ENCODE results near the gene WTIP. TPM values are rescaled to one million over a fixed set of nuclear protein-coding genes. Genes with fewer than 3 reads are reported as not detected.

The WTIP gene
- polyA plus RNA-seq, 1 experiment, result 60.9 TPM

- peaks cover 9% of the 10 kb centered on the region for H3K36me3 ChIP-seq (ENCODE audit: control insufficient read depth, insufficient read depth, low read length)
- DNase-seq (ENCODE audit: low read depth), result no peak
- TF ChIP-seq, protein P1, sequence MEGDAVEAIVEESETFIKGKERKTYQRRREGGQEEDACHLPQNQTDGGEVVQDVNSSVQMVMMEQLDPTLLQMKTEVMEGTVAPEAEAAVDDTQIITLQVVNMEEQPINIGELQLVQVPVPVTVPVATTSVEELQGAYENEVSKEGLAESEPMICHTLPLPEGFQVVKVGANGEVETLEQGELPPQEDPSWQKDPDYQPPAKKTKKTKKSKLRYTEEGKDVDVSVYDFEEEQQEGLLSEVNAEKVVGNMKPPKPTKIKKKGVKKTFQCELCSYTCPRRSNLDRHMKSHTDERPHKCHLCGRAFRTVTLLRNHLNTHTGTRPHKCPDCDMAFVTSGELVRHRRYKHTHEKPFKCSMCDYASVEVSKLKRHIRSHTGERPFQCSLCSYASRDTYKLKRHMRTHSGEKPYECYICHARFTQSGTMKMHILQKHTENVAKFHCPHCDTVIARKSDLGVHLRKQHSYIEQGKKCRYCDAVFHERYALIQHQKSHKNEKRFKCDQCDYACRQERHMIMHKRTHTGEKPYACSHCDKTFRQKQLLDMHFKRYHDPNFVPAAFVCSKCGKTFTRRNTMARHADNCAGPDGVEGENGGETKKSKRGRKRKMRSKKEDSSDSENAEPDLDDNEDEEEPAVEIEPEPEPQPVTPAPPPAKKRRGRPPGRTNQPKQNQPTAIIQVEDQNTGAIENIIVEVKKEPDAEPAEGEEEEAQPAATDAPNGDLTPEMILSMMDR (IDR thresholded peaks at IDR 0.05; ENCODE audit: insufficient read depth, low read depth, low read length), result no peak
- no peak overlapping the region for H3K4me3 ChIP-seq (ENCODE audit: low read depth, low read length)
- ChIA-PET POLR2A (no interaction called here), CTCF (interaction anchor here (1.4 kb wide), 1 partner anchor 13 kb away, joined by 3 read pairs; no protein-coding TSS in a partner anchor)
- no peaks in the 10 kb centered on the region for H3K27me3 ChIP-seq (ENCODE audit: control insufficient read depth, insufficient read depth, low read length)
These were observed 6.1 kb downstream of the WTIP start for GRCh38 chr19:34487651-34488051.

DNA sequence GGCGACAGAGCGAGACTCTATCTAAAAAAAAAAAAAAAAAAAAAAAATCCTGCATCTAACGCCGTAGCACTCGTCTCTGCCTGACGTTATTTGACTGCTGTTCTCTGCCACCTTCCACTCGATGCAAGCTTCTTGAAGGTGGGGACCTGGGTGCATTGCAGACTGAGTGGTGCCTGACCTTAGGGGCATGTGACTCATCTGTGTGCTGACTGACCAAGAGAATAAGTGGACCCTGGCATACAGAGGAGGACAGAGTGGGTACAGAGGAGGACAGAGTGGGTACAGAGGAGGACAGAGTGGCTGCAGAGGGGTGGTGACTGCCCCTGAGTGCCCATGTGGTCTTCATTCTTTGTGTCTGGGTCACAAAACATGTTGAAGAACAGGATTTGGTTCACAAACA, 7.6 kb downstream of the WTIP start:
- Histone ChIP-seq H3K4me3 (ENCODE audit: low read depth, low read length) (no peak overlapping the region), H3K36me3 (ENCODE audit: control insufficient read depth, insufficient read depth, low read length) (peaks cover 20% of the 10 kb centered on the region), H3K27me3 (ENCODE audit: control insufficient read depth, insufficient read depth, low read length) (no peaks in the 10 kb centered on the region)
- TF ChIP-seq, protein P1 (IDR thresholded peaks at IDR 0.05; ENCODE audit: insufficient read depth, low read depth, low read length), result no peak
- ChIA-PET CTCF (interaction anchor here (1.4 kb wide), 1 partner anchor 12 kb away, joined by 3 read pairs; no protein-coding TSS in a partner anchor), POLR2A (no interaction called here)
- DNase-seq (ENCODE audit: low read depth), result no peak

- ChIA-PET POLR2A (no interaction called here), CTCF (interaction anchor here (2.0 kb wide), 1 partner anchor 11 kb away, joined by 7 read pairs; no protein-coding TSS in a partner anchor)
- DNase-seq (ENCODE audit: low read depth), result no peak
- Histone ChIP-seq H3K36me3 (ENCODE audit: control insufficient read depth, insufficient read depth, low read length) (peaks cover 27% of the 10 kb centered on the region), H3K4me3 (ENCODE audit: low read depth, low read length) (no peak overlapping the region), H3K27me3 (ENCODE audit: control insufficient read depth, insufficient read depth, low read length) (no peaks in the 10 kb centered on the region)
- TF ChIP-seq, protein P1 (IDR thresholded peaks at IDR 0.05; ENCODE audit: insufficient read depth, low read depth, low read length), result no peak
These were observed 8.7 kb downstream of the WTIP start for GRCh38 chr19:34490141-34490766.

- ChIA-PET CTCF (no interaction called here), POLR2A (no interaction called here)
- Histone ChIP-seq H3K27me3 (ENCODE audit: control insufficient read depth, insufficient read depth, low read length) (no peaks in the 10 kb centered on the region), H3K36me3 (ENCODE audit: control insufficient read depth, insufficient read depth, low read length) (peaks cover 37% of the 10 kb centered on the region), H3K4me3 (ENCODE audit: low read depth, low read length) (no peak overlapping the region)
- DNase-seq (ENCODE audit: low read depth), result no peak
- TF ChIP-seq, protein P1 (IDR thresholded peaks at IDR 0.05; ENCODE audit: insufficient read depth, low read depth, low read length), result no peak
These were observed 11.6 kb downstream of the WTIP start for GRCh38 chr19:34493038-34493648.

DNA sequence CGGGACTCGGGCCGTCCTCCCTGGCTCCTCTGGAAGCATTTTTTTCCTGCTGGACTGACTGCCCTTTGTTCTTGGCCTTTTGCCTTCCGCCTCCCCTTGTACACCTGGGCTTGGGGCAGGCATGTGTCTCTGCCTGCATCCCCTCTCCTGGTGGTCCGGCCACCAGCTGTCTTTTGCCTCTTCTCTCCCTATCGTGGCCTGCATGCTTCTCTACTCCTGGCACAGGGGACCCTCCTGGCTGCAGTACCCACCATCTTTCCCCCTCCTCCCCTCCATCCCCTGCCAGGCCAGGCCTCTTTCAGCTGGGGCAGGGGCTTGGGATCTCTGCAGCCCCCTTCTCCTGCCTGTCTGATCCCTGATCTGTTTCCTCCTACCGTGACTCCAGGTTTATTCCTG, 12.1 kb downstream of the WTIP start:
- no peaks in the 10 kb centered on the region for H3K27me3 ChIP-seq (ENCODE audit: control insufficient read depth, insufficient read depth, low read length)
- CTCF ChIA-PET, result no interaction called here
- peaks cover 39% of the 10 kb centered on the region for H3K36me3 ChIP-seq (ENCODE audit: control insufficient read depth, insufficient read depth, low read length)
- no peak overlapping the region for H3K4me3 ChIP-seq (ENCODE audit: low read depth, low read length)
- POLR2A ChIA-PET, result no interaction called here
- TF ChIP-seq, protein P1 (IDR thresholded peaks at IDR 0.05; ENCODE audit: insufficient read depth, low read depth, low read length), result no peak
- no peak for DNase-seq (ENCODE audit: low read depth)
